Measurements from ENCODE around the gene PNPLA8.

The PNPLA8 gene

GRCh38 chr7:108456845-108457540, 68.9 kb downstream of the PNPLA8 start:
- Histone ChIP-seq H3K36me3 (ENCODE audit: control insufficient read depth in 1 of 2, insufficient read depth in 2 of 2, low read length in 2 of 2) (no peaks in the 10 kb centered on the region), H3K9ac (ENCODE audit: low read length) (no peak overlapping the region), H3K14ac (ENCODE audit: low read length) (no peak overlapping the region), H3K4me3 (ENCODE audit: low read depth, low read length) (no peak overlapping the region), H2BK120ac (ENCODE audit: insufficient read depth, low read length, poor library complexity) (no peak overlapping the region), H2BK12ac (ENCODE audit: low read length) (no peak overlapping the region), H3K27ac (ENCODE audit: low read depth, low read length) (no peak overlapping the region), H3K79me2 (ENCODE audit: control insufficient read depth, insufficient read depth, low read length, poor library complexity) (no peaks in the 10 kb centered on the region), H2AFZ (ENCODE audit: insufficient read depth, low read length, poor library complexity) (no peak overlapping the region), H3K4ac (ENCODE audit: low read depth, low read length) (no peak overlapping the region), H4K8ac (ENCODE audit: low read depth, low read length) (no peak overlapping the region), H3K23ac (ENCODE audit: low read length) (no peak overlapping the region), H4K12ac (ENCODE audit: low read depth, low read length) (no peak overlapping the region), H3K9me3 (ENCODE audit: insufficient read depth, low read depth, low read length) (peaks cover 8% of the 10 kb centered on the region), H4K91ac (ENCODE audit: low read depth, low read length) (no peak overlapping the region), H3K4me2 (ENCODE audit: low read length) (peak overlapping the region; percentile 99), H2BK5ac (ENCODE audit: low read depth, low read length, poor library complexity) (no peak overlapping the region), H3K4me1 (ENCODE audit: control insufficient read depth in 1 of 2, insufficient read depth in 2 of 2, low read length in 2 of 2) (peaks cover 10 to 16% of the 10 kb centered on the region in 2 experiments), H3K79me1 (ENCODE audit: low read length) (no peaks in the 10 kb centered on the region), H3K18ac (ENCODE audit: low read length) (no peak overlapping the region), H2AK5ac (ENCODE audit: low read length) (no peak overlapping the region), H3K27me3 (ENCODE audit: insufficient read depth, low read length) (peaks cover 39% of the 10 kb centered on the region)
- WGBS (ENCODE audit: extremely low coverage, insufficient coverage, insufficient read length), result no CpG with 5 or more reads among the region's 19 CpGs
- no peak for DNase-seq

GRCh38 chr7:108455998-108456677, 69.8 kb downstream of the PNPLA8 start, which contains the start of gene NRCAM:
Gene NRCAM, minus strand, starts transcription at chr7:108456436. Its CDS starts 216,372 bp downstream, at chr7:108240064.
- H3K9me3 ChIP-seq (ENCODE audit: insufficient read depth, low read depth, low read length), result peaks cover 8% of the 10 kb centered on the region
- no peak within 1 kb of the TSS for H3K23ac ChIP-seq (ENCODE audit: low read length)
- no peak within 1 kb of the TSS for H4K91ac ChIP-seq (ENCODE audit: low read depth, low read length)
- H3K27me3 ChIP-seq (ENCODE audit: insufficient read depth, low read length), result peaks cover 39% of the 10 kb centered on the region
- H3K18ac ChIP-seq (ENCODE audit: low read length), result no peak within 1 kb of the TSS
- no peaks in the 10 kb centered on the region for H3K79me1 ChIP-seq (ENCODE audit: low read length)
- H2BK5ac ChIP-seq (ENCODE audit: low read depth, low read length, poor library complexity), result no peak within 1 kb of the TSS
- no peaks in the 10 kb centered on the region for H3K36me3 ChIP-seq (ENCODE audit: control insufficient read depth in 1 of 2, insufficient read depth in 2 of 2, low read length in 2 of 2)
- H3K4me1 ChIP-seq (ENCODE audit: control insufficient read depth in 1 of 2, insufficient read depth in 2 of 2, low read length in 2 of 2), result peaks cover 10 to 16% of the 10 kb centered on the region in 2 experiments
- H2AFZ ChIP-seq (ENCODE audit: insufficient read depth, low read length, poor library complexity), result no peak within 1 kb of the TSS
- no peak within 1 kb of the TSS for H2AK5ac ChIP-seq (ENCODE audit: low read length)
- peak within 1 kb of the TSS; percentile 78 for H3K4me3 ChIP-seq (ENCODE audit: low read depth, low read length)
- H2BK12ac ChIP-seq (ENCODE audit: low read length), result no peak within 1 kb of the TSS
- H4K8ac ChIP-seq (ENCODE audit: low read depth, low read length), result no peak within 1 kb of the TSS
- peak within 1 kb of the TSS; percentile 99 for H3K4me2 ChIP-seq (ENCODE audit: low read length)
- H3K9ac ChIP-seq (ENCODE audit: low read length), result no peak within 1 kb of the TSS
- WGBS (ENCODE audit: extremely low coverage, insufficient coverage, insufficient read length), result no CpG with 5 or more reads among the region's 81 CpGs
- peak in 1 of 2 donors; percentile 38 for DNase-seq
- H3K79me2 ChIP-seq (ENCODE audit: control insufficient read depth, insufficient read depth, low read length, poor library complexity), result no peaks in the 10 kb centered on the region
- no peak within 1 kb of the TSS for H2BK120ac ChIP-seq (ENCODE audit: insufficient read depth, low read length, poor library complexity)
- no peak within 1 kb of the TSS for H3K14ac ChIP-seq (ENCODE audit: low read length)
- H3K4ac ChIP-seq (ENCODE audit: low read depth, low read length), result no peak within 1 kb of the TSS
- H3K27ac ChIP-seq (ENCODE audit: low read depth, low read length), result no peak within 1 kb of the TSS
- H4K12ac ChIP-seq (ENCODE audit: low read depth, low read length), result peak within 1 kb of the TSS; percentile 26

- no peaks in the 10 kb centered on the region for H3K79me2 ChIP-seq (ENCODE audit: control insufficient read depth, insufficient read depth, low read length, poor library complexity)
- H3K4me3 ChIP-seq (ENCODE audit: low read depth, low read length), result peak overlapping the region; percentile 78
- no peak overlapping the region for H3K27ac ChIP-seq (ENCODE audit: low read depth, low read length)
- H4K91ac ChIP-seq (ENCODE audit: low read depth, low read length), result no peak overlapping the region
- peaks cover 10 to 16% of the 10 kb centered on the region in 2 experiments for H3K4me1 ChIP-seq (ENCODE audit: control insufficient read depth in 1 of 2, insufficient read depth in 2 of 2, low read length in 2 of 2)
- H3K4me2 ChIP-seq (ENCODE audit: low read length), result peak overlapping the region; percentile 99
- no peaks in the 10 kb centered on the region for H3K79me1 ChIP-seq (ENCODE audit: low read length)
- no peak overlapping the region for H2AK5ac ChIP-seq (ENCODE audit: low read length)
- no peak overlapping the region for H4K8ac ChIP-seq (ENCODE audit: low read depth, low read length)
- H2BK5ac ChIP-seq (ENCODE audit: low read depth, low read length, poor library complexity), result no peak overlapping the region
- no peak overlapping the region for H3K4ac ChIP-seq (ENCODE audit: low read depth, low read length)
- H2BK12ac ChIP-seq (ENCODE audit: low read length), result no peak overlapping the region
- H3K23ac ChIP-seq (ENCODE audit: low read length), result no peak overlapping the region
- H3K36me3 ChIP-seq (ENCODE audit: control insufficient read depth in 1 of 2, insufficient read depth in 2 of 2, low read length in 2 of 2), result no peaks in the 10 kb centered on the region
- no peak overlapping the region for H2AFZ ChIP-seq (ENCODE audit: insufficient read depth, low read length, poor library complexity)
- H3K27me3 ChIP-seq (ENCODE audit: insufficient read depth, low read length), result peaks cover 39% of the 10 kb centered on the region
- WGBS (ENCODE audit: extremely low coverage, insufficient coverage, insufficient read length), result no CpG with 5 or more reads among the region's 47 CpGs
- H2BK120ac ChIP-seq (ENCODE audit: insufficient read depth, low read length, poor library complexity), result no peak overlapping the region
- H3K14ac ChIP-seq (ENCODE audit: low read length), result no peak overlapping the region
- peak in 1 of 2 donors; percentile 8 for DNase-seq
- no peak overlapping the region for H3K18ac ChIP-seq (ENCODE audit: low read length)
- no peak overlapping the region for H3K9ac ChIP-seq (ENCODE audit: low read length)
- peaks cover 8% of the 10 kb centered on the region for H3K9me3 ChIP-seq (ENCODE audit: insufficient read depth, low read depth, low read length)
- H4K12ac ChIP-seq (ENCODE audit: low read depth, low read length), result peak overlapping the region; percentile 26
These were observed 70.4 kb downstream of the PNPLA8 start for GRCh38 chr7:108455551-108455997.

GRCh38 chr7:108454674-108455550, 71.0 kb downstream of the PNPLA8 start:
- H2AK5ac ChIP-seq (ENCODE audit: low read length), result no peak overlapping the region
- no CpG with 5 or more reads among the region's 72 CpGs for WGBS (ENCODE audit: extremely low coverage, insufficient coverage, insufficient read length)
- no peak overlapping the region for H4K12ac ChIP-seq (ENCODE audit: low read depth, low read length)
- H3K36me3 ChIP-seq (ENCODE audit: control insufficient read depth in 1 of 2, insufficient read depth in 2 of 2, low read length in 2 of 2), result no peaks in the 10 kb centered on the region
- H3K27ac ChIP-seq (ENCODE audit: low read depth, low read length), result no peak overlapping the region
- H3K79me1 ChIP-seq (ENCODE audit: low read length), result no peaks in the 10 kb centered on the region
- H4K8ac ChIP-seq (ENCODE audit: low read depth, low read length), result no peak overlapping the region
- H3K27me3 ChIP-seq (ENCODE audit: insufficient read depth, low read length), result peaks cover 39% of the 10 kb centered on the region
- H3K4me3 ChIP-seq (ENCODE audit: low read depth, low read length), result peak overlapping the region; percentile 56
- no peak overlapping the region for H3K18ac ChIP-seq (ENCODE audit: low read length)
- H3K4ac ChIP-seq (ENCODE audit: low read depth, low read length), result no peak overlapping the region
- peaks cover 8% of the 10 kb centered on the region for H3K9me3 ChIP-seq (ENCODE audit: insufficient read depth, low read depth, low read length)
- no peaks in the 10 kb centered on the region for H3K79me2 ChIP-seq (ENCODE audit: control insufficient read depth, insufficient read depth, low read length, poor library complexity)
- H2BK5ac ChIP-seq (ENCODE audit: low read depth, low read length, poor library complexity), result no peak overlapping the region
- H3K14ac ChIP-seq (ENCODE audit: low read length), result no peak overlapping the region
- no peak overlapping the region for H2BK12ac ChIP-seq (ENCODE audit: low read length)
- peaks cover 10 to 16% of the 10 kb centered on the region in 2 experiments for H3K4me1 ChIP-seq (ENCODE audit: control insufficient read depth in 1 of 2, insufficient read depth in 2 of 2, low read length in 2 of 2)
- no peak overlapping the region for H4K91ac ChIP-seq (ENCODE audit: low read depth, low read length)
- H2BK120ac ChIP-seq (ENCODE audit: insufficient read depth, low read length, poor library complexity), result no peak overlapping the region
- H2AFZ ChIP-seq (ENCODE audit: insufficient read depth, low read length, poor library complexity), result no peak overlapping the region
- H3K9ac ChIP-seq (ENCODE audit: low read length), result no peak overlapping the region
- peak overlapping the region; percentile 99 for H3K4me2 ChIP-seq (ENCODE audit: low read length)
- H3K23ac ChIP-seq (ENCODE audit: low read length), result no peak overlapping the region
- peak in 1 of 2 donors; percentile 33 for DNase-seq
